ENCODE data around the gene SPEG.

The SPEG gene

DNA sequence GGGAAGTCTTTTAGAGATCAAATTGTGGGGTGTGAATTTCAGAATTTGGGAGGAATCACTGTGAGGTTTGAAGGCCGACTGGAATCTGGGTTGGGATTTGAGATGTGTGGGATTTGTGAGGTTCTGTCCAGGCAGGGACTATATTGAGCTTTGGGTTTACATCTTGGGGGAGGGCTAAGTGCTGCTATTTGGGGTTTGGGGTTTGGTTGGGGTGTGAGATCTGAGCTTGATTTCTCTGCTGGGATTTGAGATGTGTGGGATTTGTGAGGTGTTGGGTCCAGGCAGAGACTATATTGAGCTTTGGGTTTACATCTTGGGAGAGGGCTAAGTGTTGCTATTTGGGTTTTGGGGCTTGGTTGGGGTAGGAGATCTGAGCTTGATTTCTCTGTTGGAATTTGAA lies 64.9 kb downstream of the SPEG start:
- no peak for DNase-seq

DNA sequence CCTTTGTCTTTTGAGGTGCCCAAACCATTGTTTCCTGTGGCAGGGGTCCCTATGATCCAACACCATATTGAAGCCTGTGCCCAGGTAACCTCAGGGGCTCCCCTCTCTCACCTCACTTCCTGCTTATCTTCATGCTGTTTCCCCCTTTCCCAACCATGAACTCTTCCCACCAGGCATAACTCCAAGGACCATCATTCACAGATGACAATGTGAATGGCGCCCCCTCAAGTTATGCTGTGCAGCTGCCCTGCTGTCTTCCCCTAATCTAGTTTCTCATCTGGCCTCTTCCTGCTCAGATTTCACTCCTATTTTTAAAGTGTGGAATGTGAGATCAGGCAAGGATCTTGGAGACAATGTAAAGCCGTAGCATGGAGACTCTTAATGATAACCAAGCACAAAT lies 65.5 kb downstream of the SPEG start:
- no peak for DNase-seq

DNA sequence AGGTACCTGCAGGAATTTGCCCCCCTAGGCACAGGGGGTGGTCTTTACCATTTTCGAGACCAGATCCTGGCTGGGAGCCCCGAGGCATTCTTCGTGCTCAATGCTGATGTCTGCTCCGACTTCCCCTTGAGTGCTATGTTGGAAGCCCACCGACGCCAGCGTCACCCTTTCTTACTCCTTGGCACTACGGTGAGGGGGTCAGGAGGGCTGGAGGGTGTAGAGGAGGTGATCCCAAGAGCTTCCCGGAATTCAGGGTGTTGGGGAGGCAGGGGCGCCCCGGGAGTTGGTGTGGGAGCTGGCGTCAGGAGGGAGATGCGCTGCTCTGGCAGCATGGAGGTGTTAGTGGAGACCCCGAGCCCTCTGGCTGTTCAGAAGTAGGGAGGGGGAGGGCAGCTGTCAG lies 67.2 kb downstream of the SPEG start:
- no peak for DNase-seq

DNA sequence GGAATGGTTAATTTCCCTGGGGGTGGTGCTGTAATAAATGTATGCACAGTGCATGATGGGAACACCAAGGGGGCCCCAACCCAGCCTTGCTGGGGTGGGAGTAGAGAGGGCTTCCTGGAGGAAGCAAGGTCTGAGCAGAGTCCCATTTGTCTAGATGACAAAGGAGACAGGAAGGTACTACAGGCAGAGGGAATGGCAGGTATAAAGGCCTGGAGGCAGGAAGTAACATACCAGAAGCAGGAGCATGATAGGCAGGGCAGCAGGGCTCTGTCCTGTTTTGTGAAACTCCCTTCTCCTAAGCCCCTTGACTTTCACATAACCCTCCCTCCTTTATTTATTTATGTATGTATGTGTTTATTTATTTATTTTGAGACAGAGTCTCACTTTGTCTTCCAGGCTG lies 68.0 kb downstream of the SPEG start:
- no peak for DNase-seq

DNA sequence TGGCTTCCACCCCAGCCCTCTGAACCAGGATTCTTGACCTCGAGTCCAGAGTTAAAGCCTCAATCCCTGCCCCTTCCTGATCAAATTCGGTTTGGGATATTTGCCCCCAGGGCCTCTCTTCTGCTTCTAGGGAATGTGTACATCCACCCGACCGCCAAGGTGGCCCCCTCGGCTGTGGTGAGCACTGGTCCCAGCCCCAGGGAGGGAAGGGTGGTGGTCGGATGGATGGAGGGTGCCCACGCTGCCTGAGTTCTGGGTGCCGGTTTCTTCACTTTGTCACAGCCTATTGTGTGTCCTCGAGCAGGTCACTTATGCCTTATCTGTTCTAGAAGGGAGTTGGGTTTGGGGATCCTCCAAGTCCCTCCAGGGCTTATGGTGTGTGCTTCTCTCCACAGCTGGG lies 70.9 kb downstream of the SPEG start:
- no peak for DNase-seq

DNA sequence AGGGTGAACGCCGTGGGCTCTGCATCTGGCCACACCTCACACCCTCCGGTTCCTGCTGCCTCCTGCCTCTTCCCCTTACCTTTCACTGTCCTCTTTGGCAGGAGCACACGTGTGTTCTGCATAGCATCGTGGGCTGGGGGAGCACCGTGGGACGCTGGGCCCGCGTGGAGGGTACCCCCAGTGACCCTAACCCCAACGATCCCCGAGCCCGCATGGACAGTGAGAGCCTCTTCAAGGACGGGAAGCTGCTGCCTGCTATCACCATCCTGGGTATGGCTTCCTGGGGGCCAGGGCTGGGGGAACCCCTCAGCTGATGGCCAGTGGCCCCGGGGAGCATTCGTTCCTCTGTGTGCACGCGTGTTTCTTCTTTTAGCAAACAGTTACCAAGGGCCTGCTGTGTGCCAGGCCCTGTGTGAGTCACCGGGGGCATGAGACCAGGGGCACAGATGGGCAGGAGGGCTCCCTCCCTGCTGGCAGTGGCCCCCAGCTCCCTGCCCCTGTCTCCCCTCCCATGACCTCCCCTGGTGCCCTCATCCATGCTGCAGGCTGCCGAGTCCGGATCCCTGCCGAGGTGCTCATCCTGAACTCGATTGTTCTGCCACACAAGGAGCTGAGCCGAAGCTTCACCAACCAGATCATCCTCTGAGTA lies 71.6 kb downstream of the SPEG start:
- DNase-seq: no peak

DNA sequence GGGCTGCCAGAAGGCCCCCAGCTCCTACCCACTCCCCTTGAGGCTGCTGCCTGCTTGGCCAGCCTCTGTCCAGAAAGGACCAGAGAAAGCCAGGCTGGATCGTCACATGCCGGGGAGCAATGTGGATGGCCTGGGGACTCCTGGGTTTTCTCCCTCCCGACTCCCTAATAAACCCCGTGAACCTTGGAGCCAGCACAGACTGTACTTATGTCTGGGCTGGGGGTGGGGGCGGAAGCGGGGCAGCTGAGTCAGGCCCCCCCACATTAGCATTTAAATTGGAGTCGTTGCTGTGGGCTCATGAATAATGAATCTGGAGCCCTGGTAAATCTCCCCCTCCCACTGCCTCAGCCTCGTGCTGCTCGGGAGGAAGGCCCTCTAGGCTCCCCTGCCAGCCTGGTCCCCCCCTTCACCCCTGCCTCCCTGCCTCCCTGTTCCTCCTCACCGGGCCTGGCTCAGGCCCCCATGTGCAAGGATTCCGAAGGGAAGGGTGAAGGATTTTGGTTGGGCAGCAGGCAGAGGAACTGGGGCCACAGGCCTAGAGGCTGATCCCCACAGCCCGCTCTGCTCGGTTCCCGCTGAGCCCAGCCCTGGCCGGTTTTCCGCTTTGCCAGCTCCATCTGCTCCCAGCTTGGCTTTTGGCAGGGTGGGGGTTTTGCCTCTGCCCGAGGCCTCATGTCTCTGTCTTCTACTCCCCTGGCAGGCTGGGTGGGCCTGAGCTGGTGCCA lies 72.3 kb downstream of the SPEG start:
- no peak for DNase-seq

DNA sequence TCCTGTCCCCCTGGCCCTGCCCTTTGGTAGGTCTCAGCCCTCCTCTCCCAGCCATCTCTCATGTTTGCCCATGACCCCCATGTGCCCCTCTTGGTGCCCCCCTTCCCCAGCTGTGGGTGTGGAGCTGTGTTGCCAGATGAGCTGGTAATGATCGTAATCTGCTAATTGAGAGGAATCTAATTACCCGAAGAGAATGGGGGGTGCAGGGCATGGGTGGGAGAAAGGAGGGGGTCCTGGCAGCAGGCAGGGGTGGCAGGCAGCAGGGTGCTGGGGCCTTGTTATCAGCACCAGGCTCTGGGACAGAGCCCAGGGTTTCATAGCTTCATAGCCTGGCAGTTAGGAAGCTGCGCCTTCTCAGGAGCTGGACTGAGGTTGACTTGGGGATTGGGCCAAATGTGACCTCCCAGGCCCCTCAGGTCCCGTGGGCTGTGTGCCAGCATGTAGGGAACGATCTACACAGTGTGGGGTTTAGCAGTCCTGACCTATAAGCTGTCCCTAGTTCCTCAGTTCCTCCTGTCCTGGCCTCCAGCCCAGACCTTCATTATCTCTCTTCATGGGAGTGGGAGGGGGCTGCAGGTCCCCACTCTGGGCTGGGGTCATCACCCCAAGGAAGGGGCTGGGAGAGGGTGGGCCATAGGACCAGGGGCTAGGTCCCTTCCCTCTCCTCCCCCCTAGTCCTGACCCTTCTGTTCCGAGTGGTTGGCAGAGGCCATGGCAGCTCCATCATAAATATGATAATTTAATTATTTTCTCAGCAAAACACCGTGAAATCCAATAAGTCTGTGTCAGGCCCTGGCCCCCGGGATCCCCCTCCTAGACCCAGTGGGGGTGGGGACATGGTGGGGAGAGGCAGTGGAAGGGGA lies 73.2 kb downstream of the SPEG start:
- no peak for DNase-seq

DNA sequence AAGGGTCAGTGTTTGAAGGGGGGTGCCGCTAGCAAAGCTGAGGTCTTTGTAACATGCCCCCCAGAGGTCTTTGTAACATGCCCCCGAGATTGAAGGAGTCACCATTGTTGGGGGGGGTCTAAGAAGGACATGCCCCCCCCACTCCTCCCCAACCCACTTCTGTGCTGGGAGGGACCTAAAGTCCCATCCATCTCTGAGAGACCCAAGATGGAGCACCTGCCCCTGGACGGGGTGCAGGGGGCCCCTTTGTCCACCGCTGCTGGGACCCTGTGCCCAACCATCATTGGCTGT lies 73.7 kb downstream of the SPEG start:
- DNase-seq: no peak

DNA sequence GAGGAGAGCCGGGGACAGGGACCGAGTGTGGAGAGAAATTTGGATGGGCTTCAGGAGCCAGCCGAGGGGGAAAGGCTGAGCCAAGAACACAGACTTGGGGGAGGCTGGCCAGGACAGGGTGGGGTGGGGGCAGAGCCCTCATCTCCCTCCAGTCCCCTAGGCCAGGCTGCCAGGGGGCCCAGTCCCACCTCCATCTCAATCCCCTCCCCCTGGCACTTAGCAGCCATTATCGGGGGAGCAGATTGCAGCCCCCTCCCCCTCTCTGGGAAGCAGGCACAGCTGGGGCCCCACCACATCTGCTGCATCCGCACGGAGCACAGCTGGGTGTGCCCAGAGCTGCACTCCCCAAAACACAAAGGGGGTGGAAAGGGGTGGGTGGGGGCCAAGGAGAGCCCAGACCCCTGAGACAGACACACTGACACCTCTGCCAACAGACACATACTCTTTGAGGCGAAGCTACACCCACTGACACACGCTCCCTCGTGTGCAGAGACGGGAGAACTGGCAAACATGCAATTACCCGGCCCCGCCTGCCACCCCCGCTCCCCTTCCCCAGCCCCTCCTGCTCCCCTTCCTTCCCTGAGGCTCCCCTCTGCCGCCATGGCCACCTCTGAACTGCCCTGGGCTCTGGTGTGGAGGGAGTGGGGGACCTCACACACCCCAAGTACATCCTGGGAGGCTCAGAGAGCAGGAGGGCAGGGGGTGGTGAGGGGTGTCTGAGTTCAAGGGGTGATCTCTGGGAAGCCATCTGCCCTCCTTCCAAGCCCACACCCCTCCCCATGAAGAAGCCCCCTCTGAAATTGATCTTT lies 74.5 kb downstream of the SPEG start:
- no peak for DNase-seq

DNA sequence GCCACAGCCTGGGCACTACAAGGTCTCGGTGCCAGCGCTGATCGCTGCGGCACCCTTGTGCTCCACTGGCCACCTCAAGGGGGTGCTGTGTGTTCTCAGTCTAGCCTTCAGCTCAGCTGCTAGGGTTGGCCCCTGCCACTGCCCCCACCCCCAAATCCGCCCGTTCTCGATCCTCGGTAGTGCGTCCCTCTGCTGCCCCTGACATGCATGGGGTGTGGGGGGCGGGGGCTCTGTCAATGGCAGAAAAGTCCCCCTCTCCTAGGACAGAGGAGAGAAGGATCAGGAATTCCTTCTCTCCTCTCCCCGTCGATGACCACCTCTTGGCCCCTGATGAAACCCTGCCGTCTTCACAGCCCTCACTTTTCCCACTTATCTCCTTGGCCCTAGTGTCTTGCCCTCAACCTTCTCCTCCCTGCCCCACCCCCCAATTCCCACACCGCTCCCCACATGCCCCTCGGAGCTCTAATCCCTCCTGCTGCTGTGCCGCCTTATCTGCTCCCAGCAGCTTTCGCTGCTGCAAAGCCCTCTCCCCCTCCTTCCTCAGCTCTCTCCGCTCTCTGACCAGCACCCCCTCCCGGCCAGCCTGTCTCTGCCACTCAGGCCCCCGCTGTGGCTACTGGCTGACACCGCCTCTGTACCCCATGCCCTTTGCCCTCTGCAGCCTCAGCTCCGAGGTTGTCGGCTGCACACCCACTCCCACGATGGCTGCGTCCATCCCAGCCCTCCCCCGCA lies 75.3 kb downstream of the SPEG start:
- DNase-seq: peak; percentile 44

DNA sequence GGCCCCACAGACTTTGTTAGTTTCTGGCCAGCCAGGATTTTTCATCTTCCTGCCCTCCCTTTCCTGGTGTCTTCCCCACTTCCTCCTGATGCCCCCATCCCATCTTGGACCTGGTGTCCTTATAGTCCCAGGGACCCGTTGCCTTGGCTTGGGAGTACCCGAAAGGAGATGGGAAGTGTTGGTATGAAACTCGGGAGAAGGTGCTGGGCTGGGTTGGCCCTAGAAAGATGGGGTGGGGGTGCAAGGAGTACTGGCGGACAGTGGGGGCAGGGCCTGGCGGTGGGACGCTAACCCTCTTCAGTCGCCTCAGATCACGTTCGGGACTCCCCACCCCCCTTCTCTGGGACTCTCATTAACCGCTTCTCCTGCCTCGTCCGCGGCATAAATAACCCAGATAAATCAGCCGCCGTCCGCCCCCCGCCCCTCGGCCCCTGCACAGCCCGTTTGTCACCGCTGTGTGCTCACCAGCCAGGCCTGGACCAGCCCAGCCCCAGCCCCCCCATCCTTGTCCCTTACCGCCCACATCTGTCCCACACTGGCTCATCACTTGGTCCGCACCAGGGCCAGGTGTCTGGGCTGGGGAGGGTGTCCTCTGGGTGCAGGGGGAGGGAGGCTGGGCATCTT lies 76.0 kb downstream of the SPEG start:
- no peak for DNase-seq

DNA sequence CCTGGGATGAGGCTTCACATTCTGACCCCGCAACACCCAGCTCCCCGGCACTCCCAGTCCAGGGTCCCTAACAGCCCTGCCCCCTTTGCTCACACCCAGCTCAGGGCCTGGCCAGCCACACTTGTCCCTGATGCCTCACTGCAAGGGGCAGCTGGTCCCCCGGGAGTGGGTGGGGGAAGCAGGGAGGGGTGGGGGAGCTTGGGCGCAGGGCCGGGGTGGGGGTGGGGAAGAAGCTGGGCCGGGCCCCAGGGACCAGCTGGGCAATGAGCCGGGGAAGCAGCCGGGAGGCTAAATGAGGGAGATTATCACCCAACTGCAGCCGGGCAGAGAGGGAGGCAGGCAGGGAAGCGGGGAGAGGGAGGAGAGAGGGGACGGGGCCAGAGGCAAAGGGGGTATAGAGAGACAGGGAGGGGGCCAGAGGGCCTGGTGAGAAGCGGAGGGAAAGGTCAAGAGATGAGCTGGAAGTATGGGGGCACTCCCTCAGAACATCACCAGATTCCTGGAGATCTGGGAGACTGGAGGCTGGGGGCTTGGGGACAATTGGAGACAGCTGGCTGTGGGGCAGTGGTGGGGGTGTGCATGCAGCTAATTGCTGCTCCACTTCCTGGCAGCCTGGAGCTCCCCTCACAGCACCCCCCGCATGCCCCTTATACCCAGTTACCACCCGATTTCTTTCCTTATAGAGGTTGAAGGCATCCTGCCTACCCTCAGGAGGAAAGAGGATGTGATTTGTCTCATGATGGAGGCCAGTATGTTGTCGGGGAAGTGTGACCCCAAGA lies 77.1 kb downstream of the SPEG start:
- DNase-seq: no peak

DNA sequence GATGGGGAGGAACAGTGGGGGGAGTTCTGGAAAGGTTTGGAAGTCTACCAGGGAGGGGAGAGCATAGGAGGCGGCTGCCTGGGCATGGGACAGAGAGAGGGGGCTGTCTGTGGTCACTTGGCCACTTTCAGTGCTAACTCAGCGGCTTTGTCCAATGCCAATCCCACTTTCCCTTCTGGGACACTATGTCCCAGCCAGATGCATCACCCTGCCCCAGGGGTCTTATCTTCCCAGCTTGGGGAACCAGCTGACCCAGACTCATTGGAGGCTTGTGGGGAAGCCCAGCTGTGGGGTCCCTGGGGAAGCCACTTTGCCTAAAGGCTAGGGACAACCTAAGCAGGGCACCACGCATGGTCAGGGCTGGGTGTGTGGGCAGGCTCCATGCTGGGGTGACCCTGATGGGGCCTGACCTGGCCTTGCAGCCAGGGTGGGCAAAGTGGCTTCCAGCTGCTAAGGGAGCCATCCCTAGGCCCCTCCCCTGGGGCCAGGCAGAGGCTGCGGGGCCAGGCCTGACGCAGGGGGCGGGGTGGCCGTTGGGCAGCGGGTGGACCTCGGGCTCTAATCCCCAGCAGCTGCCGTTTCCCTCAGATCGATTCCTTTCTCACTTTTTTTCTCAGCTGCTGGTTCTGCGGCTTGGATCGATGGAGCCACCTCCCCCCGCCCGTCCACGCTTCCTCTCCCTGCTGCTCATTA lies 78.0 kb downstream of the SPEG start:
- DNase-seq: no peak

DNA sequence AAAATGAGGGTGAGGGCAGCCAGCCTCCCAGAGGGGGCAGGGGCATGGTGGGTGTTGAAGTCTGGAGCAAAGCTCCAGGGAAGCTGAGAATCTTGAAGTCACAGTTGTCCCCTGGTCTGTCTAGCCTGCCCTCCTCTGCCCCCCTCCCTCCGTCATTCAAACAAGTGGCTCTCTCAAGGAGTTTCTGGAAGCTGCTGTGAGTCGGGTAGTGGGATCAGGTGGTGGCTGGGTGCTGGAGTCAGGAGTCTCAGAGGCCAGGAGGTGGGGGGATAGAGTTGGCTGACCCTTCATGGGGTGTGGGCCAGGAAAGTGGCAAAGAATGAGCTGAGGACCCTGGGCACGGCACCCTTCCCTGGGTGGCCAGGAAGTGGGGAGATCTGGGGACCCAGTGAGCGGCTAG lies 79.1 kb downstream of the SPEG start:
- no peak for DNase-seq

DNA sequence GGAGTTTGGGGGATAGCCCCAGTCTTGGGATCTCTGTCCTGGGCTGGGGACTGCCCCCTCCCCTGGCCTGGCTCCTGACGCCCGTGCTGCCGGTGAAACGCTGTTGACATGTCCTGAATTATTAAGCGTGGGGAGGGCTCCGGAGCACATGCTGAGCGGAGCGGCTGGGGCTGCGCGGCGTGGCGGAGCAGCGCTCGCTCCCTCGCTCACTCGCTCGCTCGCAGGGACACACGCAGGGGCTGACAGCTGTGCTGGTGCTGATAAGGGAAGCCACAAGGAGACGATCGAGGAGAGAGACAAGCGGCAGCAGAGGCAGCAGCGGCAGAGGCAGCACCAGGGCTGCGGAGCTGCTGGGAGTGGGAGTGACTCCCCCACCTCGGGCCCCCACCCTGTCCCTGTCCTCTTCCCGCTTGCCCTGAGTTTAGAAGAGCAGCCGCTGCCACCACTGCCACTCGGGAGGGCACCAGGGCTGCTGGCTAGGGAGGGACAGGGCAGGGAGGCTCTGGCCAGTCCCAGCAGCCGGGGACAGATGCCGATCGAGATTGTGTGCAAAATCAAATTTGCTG lies 79.6 kb downstream of the SPEG start, which contains the start of gene ASIC4:
Gene ASIC4 (plus strand): TSS at position 287 of the 566 bp plus-strand sequence. CDS start 243 bp downstream, at position 530.
- no peak for DNase-seq

DNA sequence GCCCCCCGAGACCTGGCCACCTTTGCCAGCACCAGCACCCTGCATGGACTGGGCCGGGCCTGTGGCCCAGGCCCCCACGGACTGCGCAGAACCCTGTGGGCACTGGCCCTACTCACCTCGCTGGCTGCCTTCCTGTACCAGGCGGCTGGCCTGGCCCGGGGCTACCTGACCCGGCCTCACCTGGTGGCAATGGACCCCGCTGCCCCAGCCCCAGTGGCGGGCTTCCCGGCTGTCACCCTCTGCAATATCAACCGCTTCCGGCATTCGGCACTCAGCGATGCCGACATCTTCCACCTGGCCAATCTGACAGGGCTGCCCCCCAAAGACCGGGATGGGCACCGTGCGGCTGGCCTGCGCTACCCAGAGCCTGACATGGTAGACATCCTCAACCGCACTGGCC lies 80.2 kb downstream of the SPEG start:
- no peak for DNase-seq

DNA sequence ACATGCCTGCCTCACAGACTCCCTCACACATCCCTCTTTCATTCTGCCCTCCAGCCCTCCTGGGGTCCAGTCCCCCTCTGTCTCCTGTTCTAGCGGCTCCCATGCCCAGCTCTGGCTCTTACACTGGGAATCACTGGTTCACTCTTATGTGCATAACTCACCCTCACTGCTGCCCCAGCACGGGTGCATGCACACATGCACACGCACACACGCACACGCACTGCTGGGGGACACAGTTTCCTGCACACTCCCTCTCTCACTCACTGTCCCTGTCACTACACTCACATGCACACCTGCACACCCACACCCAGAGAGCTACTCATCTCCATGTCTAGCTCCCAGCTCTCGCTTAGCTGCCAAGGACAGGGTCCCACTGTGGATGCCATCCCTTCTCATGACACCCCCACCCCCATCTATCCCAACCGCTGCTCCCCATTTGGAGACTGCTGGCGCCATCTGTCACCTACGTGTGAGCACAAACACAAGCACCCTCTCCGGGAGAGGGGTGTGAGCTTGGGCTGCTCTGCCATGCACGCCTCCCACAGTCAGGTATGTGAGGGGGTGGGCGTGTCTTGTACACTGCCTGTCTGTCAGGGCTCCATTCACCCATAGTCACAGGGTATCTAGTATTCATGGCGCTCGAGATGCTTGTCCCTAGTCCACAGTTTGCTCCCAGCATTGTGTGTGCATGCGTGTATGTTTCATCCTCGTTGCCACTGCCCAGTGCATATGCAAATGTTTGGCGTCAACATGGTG lies 81.4 kb downstream of the SPEG start:
- DNase-seq: no peak

DNA sequence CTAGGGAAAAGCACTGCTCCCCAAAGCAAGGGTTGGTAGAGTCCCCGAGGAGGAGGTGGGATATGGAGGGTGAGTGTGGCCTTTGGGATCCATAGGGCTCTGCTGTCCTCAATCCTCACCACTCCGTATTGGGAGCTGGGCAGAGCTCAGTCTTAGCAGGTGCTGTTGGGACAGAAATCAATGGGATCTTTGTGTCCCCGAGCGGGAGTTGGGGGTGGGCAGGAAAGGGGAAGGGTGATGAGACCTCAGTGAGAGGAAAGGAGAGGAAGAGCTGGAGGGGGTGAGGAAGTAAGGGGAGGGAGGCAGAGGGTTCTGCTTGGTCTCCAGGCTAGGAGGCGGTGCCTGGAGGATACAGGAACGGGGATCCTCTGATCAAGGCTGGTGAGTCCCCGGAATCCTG lies 82.2 kb downstream of the SPEG start:
- no peak for DNase-seq

Data from T-helper 9 cell (primary cell).